Endothelial cell of umbilical vein (primary cell): ENCODE results near the gene CNTNAP2. TPM values are rescaled to one million over a fixed set of nuclear protein-coding genes. Genes with fewer than 3 reads are reported as not detected.

ENCODE experiments used
- BruUV-seq: library from RNA; stranded (reverse); fragments of 400-500 nt; replicated peaks from 2 replicates; lab custom pipeline; 2021; lab: Mats Ljungman, UMichigan
- CTCF ChIA-PET: fragments of 300-600, 350-600 bp; sonication (Branson Sonifier 250); formaldehyde crosslinking; loops from one replicate; lab custom pipeline; 2021; ENCODE audit warnings: antibody characterized with exemption, inconsistent platforms; lab: Charles Lee
- POLR2A ChIA-PET: fragments of 300-600, 350-600 bp; sonication (Branson Sonifier 250); formaldehyde crosslinking; loops from one replicate; lab custom pipeline; 2021; ENCODE audit warnings: antibody characterized with exemption, inconsistent platforms; lab: Charles Lee
- DNase-seq: peaks from one replicate; pipeline ENCODE4 v3.0.0-alpha.2; 2011; ENCODE audit warnings: low read depth, low spot score
- FAIRE-seq: peaks from 2 replicates; lab custom pipeline; 2011; peaks lifted over from hg19 to GRCh38; lab: Jason Lieb, UNC
- H2AFZ ChIP-seq: 2 replicates; pipeline ENCODE4 v1.6.0; 2012; ENCODE audit warnings: low read depth, low read length, control low read depth, inconsistent platforms
- H3K27ac ChIP-seq: 2 replicates; pipeline ENCODE4 v1.5.1; 2011; ENCODE audit warnings: low read depth, mild to moderate bottlenecking, control low read depth, low read length, moderate library complexity; ENCODE audit not compliant: insufficient read depth
- H3K27me3 ChIP-seq, 2 experiments: 2 replicates each; pipeline versions ENCODE4 v1.6.0 to v1.6.1; 2011; ENCODE audit warnings: low read length in 2 of 2, mixed read lengths in 1 of 2; ENCODE audit not compliant: control insufficient read depth in 2 of 2, insufficient read depth in 2 of 2
- H3K36me3 ChIP-seq, 2 experiments: 2 replicates in 1 of 2; 3 replicates in 1 of 2; pipeline ENCODE4 v1.5.1; 2011; ENCODE audit warnings: low read length in 2 of 2, mild to moderate bottlenecking in 1 of 2, moderate library complexity in 1 of 2; ENCODE audit not compliant: control insufficient read depth in 2 of 2, insufficient read depth in 2 of 2; ENCODE audit errors: extremely low read depth in 1 of 2
- H3K4me1 ChIP-seq: 3 replicates; pipeline ENCODE4 v1.5.1; 2011; ENCODE audit warnings: mild to moderate bottlenecking, low read length; ENCODE audit not compliant: control insufficient read depth, insufficient read depth; ENCODE audit errors: extremely low read depth
- H3K4me2 ChIP-seq: 2 replicates; pipeline ENCODE4 v1.6.1; 2011; ENCODE audit warnings: low read length, control low read depth, mixed read lengths; ENCODE audit not compliant: insufficient read depth
- H3K4me3 ChIP-seq, 3 experiments: fragments of 200-600 bp in 1 of 3; sonication (generic), shearing (Covaris generic) in 1 of 3; replicated peaks in 1 of 3; 2 replicates each; pipeline ENCODE4 v1.5.1; 2011 to 2016; ENCODE audit warnings: control low read depth in 3 of 3, low read length in 3 of 3, mild to moderate bottlenecking in 2 of 3, inconsistent platforms in 1 of 3, low read depth in 1 of 3, moderate library complexity in 1 of 3; ENCODE audit not compliant: insufficient read depth in 1 of 3
- H3K79me2 ChIP-seq: 2 replicates; pipeline ENCODE4 v1.6.0; 2012; ENCODE audit warnings: low read length, inconsistent platforms; ENCODE audit not compliant: control insufficient read depth, insufficient read depth
- H3K9ac ChIP-seq: replicated peaks from 2 replicates; pipeline ENCODE3; 2011; ENCODE audit warnings: low read length, control low read depth; ENCODE audit not compliant: insufficient read depth; ENCODE audit errors: extremely low read depth
- H3K9me1 ChIP-seq: replicated peaks from 3 replicates; pipeline ENCODE4 v1.6.0; 2011; ENCODE audit warnings: mild to moderate bottlenecking, low read length; ENCODE audit not compliant: control insufficient read depth, insufficient read depth; ENCODE audit errors: extremely low read depth
- H3K9me3 ChIP-seq: replicated peaks from 2 replicates; pipeline ENCODE4 v1.5.1; 2012; ENCODE audit warnings: low read length, inconsistent platforms; ENCODE audit not compliant: control insufficient read depth, insufficient read depth
- H4K20me1 ChIP-seq: replicated peaks from 2 replicates; pipeline ENCODE3; 2011; ENCODE audit warnings: mild to moderate bottlenecking, low read length; ENCODE audit not compliant: control insufficient read depth, insufficient read depth; ENCODE audit errors: extremely low read depth
- EZH2 ChIP-seq: IDR thresholded peaks from 2 replicates; pipeline ENCODE4 v1.6.1; 2012; ENCODE audit warnings: borderline replicate concordance, low read depth, mild to moderate bottlenecking, moderate library complexity, low read length, inconsistent platforms; ENCODE audit not compliant: severe bottlenecking
- FOS ChIP-seq: IDR thresholded peaks from 2 replicates; pipeline ENCODE4 v1.6.1; 2011; ENCODE audit warnings: mild to moderate bottlenecking, low read length, moderate library complexity, borderline replicate concordance; ENCODE audit not compliant: insufficient read depth
- GATA2 ChIP-seq: IDR thresholded peaks from 2 replicates; pipeline ENCODE4 v1.7.0; 2011; ENCODE audit warnings: low read depth, mild to moderate bottlenecking, moderate library complexity, mixed read lengths, low read length; ENCODE audit not compliant: insufficient read length, insufficient read depth
- JUN ChIP-seq: IDR thresholded peaks from 2 replicates; pipeline ENCODE4 v1.6.1; 2011; ENCODE audit warnings: borderline replicate concordance, low read depth; ENCODE audit not compliant: insufficient read length, insufficient read depth
- MYC ChIP-seq: IDR thresholded peaks from one replicate; pipeline ENCODE4 v1.6.1; 2011; ENCODE audit warnings: mild to moderate bottlenecking, low read depth, low read length
- POLR2A ChIP-seq: IDR thresholded peaks from 2 replicates; pipeline ENCODE4 v1.6.1; 2012; ENCODE audit warnings: low read depth, mild to moderate bottlenecking, control low read depth, low read length
- POLR2AphosphoS5 ChIP-seq: IDR thresholded peaks from 2 replicates; pipeline ENCODE4 v1.6.1; 2012; ENCODE audit warnings: low read depth, mild to moderate bottlenecking, control low read depth, low read length, moderate library complexity; ENCODE audit not compliant: insufficient read depth
- dilution Hi-C: fragments of 300-500 bp; cut with MboI; formaldehyde crosslinking; loops from one replicate; pipeline ENCODE4 v1.15.0; 2019; ENCODE audit warnings: low sequenced_read_pairs; ENCODE audit not compliant: extremely low pct_ligation_motif_present
- intact Hi-C: fragments of 100-400 bp; cut with micrococcal nuclease; formaldehyde crosslinking; loops from one replicate; pipeline ENCODE4 v1.10.0; 2022
- polyA plus RNA-seq, 4 experiments: library from polyadenylated mRNA; depleted of rRNA in 3 of 4; stranded (reverse) in 3 of 4; unstranded in 1 of 4; fragments of >200 nt; gene quantifications; 2 replicates each; pipeline versions ENCODE4 v1.2.1 to v1.2.3, GENCODE V29; 2011 to 2012; ENCODE audit warnings: missing spikeins in 1 of 4
- total RNA-seq: library from RNA; stranded (reverse); gene quantifications from 2 replicates; pipeline ENCODE4 v1.2.3, GENCODE V29; 2021
- TF ChIP-seq, protein P1 (sequence below), 2 donors: IDR thresholded peaks; 1 replicate in 1 of 2; 2 replicates in 1 of 2; pipeline ENCODE4 v1.5.1; 2011; ENCODE audit warnings: low read length in 2 of 2, mild to moderate bottlenecking in 2 of 2, moderate library complexity in 2 of 2, control low read depth in 1 of 2, inconsistent platforms in 1 of 2, low read depth in 1 of 2; ENCODE audit not compliant: insufficient read depth in 1 of 2; ENCODE audit errors: extremely low read depth in 1 of 2
- TF ChIP-seq, protein P2 (sequence below): IDR thresholded peaks from 2 replicates; pipeline ENCODE4 v1.6.1; 2011; ENCODE audit not compliant: insufficient read depth, insufficient read length

The CNTNAP2 gene
- total and polyA plus RNA-seq, 2 donors (not counting 3 experiments of a cell fraction or from before 2014, with no cell fraction given): not detected

DNA sequence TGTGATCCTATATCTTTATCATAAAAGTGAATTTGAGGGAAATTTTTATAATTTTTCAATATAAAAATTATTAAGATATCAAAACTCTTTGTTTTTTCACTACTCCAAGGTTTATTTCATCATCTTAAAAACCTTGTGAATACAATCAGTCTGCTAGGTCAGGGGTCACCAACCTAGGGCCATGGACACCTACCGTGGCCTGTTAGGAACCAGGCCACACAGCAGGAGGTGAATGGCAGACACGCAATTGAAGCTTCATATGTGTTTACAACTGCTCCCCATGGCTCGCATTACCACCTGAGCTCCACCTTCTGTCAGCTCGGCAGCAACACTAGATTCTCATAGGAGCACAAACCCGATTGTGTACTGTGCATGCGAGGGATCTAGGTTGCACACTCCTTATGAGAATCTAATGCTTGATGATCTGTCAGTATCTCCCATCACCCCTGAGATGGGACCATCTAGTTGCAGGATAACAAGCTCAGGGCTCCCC, 2202.8 kb downstream of the CNTNAP2 start:
- ChIA-PET POLR2A (no interaction called here), CTCF (no interaction called here)
- no peak overlapping the region for H3K4me2 ChIP-seq
- no peaks in the 10 kb centered on the region for H3K27me3 ChIP-seq
- H3K9me3 ChIP-seq: no peaks in the 10 kb centered on the region
- FAIRE-seq (no peak), DNase-seq (no peak)
- no TSS peak for BruUV-seq
- no peaks in the 10 kb centered on the region for H4K20me1 ChIP-seq
- H3K79me2 ChIP-seq: no peaks in the 10 kb centered on the region
- intact Hi-C loops (no loop called here), dilution Hi-C loops (no loop called here)
- no peak for TF ChIP-seq EZH2
- TF ChIP-seq, protein P1, sequence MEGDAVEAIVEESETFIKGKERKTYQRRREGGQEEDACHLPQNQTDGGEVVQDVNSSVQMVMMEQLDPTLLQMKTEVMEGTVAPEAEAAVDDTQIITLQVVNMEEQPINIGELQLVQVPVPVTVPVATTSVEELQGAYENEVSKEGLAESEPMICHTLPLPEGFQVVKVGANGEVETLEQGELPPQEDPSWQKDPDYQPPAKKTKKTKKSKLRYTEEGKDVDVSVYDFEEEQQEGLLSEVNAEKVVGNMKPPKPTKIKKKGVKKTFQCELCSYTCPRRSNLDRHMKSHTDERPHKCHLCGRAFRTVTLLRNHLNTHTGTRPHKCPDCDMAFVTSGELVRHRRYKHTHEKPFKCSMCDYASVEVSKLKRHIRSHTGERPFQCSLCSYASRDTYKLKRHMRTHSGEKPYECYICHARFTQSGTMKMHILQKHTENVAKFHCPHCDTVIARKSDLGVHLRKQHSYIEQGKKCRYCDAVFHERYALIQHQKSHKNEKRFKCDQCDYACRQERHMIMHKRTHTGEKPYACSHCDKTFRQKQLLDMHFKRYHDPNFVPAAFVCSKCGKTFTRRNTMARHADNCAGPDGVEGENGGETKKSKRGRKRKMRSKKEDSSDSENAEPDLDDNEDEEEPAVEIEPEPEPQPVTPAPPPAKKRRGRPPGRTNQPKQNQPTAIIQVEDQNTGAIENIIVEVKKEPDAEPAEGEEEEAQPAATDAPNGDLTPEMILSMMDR (IDR thresholded peaks at IDR 0.05; ENCODE audit: extremely low read depth in 1 of 2, insufficient read depth in 1 of 2, low read depth in 1 of 2, low read length in 2 of 2): no peak
- no peak for TF ChIP-seq POLR2AphosphoS5
- no peak for TF ChIP-seq MYC
- TF ChIP-seq JUN: no peak
- TF ChIP-seq, protein P2, sequence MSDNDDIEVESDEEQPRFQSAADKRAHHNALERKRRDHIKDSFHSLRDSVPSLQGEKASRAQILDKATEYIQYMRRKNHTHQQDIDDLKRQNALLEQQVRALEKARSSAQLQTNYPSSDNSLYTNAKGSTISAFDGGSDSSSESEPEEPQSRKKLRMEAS: no peak
- no peak for TF ChIP-seq GATA2
- no peak for TF ChIP-seq FOS
- no peak for TF ChIP-seq POLR2A
- no peak overlapping the region for H3K4me3 ChIP-seq
- H3K27ac ChIP-seq: no peak overlapping the region
- H3K4me1 ChIP-seq: no peaks in the 10 kb centered on the region
- H2AFZ ChIP-seq: no peak overlapping the region
- no peaks in the 10 kb centered on the region for H3K36me3 ChIP-seq
- no peaks in the 10 kb centered on the region for H3K9me1 ChIP-seq
- H3K9ac ChIP-seq: no peak overlapping the region
